ENCODE measurements around the gene CXCR5. TPM values are rescaled to one million over a fixed set of nuclear protein-coding genes. Genes with fewer than 3 reads are reported as not detected.

The CXCR5 gene
- total and polyA plus RNA-seq, 10 of the 15 experiments (the other 5 are each of a cell fraction or from before 2014, with no cell fraction given), result 0.03 to 0.63 (median 0.25) TPM

- TF ChIP-seq, protein P1, sequence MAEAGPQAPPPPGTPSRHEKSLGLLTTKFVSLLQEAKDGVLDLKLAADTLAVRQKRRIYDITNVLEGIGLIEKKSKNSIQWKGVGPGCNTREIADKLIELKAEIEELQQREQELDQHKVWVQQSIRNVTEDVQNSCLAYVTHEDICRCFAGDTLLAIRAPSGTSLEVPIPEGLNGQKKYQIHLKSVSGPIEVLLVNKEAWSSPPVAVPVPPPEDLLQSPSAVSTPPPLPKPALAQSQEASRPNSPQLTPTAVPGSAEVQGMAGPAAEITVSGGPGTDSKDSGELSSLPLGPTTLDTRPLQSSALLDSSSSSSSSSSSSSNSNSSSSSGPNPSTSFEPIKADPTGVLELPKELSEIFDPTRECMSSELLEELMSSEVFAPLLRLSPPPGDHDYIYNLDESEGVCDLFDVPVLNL (IDR thresholded peaks at IDR 0.05; ENCODE audit: low read depth, low read length), result no peak
- TF ChIP-seq SMC3 (IDR thresholded peaks at IDR 0.05; ENCODE audit: borderline replicate concordance, low read length), result no peak
- TF ChIP-seq, protein P2, sequence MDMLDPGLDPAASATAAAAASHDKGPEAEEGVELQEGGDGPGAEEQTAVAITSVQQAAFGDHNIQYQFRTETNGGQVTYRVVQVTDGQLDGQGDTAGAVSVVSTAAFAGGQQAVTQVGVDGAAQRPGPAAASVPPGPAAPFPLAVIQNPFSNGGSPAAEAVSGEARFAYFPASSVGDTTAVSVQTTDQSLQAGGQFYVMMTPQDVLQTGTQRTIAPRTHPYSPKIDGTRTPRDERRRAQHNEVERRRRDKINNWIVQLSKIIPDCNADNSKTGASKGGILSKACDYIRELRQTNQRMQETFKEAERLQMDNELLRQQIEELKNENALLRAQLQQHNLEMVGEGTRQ (IDR thresholded peaks at IDR 0.05; ENCODE audit: borderline replicate concordance, low read depth, low read length), result no peak
- TF ChIP-seq ESRRA (IDR thresholded peaks at IDR 0.05; ENCODE audit: low read length), result no peak
- no peak for TF ChIP-seq CHD4 (IDR thresholded peaks at IDR 0.05)
- TF ChIP-seq MEF2A (IDR thresholded peaks at IDR 0.05; ENCODE audit: insufficient read depth, low read depth, low read length), result no peak
- TF ChIP-seq, protein P3, sequence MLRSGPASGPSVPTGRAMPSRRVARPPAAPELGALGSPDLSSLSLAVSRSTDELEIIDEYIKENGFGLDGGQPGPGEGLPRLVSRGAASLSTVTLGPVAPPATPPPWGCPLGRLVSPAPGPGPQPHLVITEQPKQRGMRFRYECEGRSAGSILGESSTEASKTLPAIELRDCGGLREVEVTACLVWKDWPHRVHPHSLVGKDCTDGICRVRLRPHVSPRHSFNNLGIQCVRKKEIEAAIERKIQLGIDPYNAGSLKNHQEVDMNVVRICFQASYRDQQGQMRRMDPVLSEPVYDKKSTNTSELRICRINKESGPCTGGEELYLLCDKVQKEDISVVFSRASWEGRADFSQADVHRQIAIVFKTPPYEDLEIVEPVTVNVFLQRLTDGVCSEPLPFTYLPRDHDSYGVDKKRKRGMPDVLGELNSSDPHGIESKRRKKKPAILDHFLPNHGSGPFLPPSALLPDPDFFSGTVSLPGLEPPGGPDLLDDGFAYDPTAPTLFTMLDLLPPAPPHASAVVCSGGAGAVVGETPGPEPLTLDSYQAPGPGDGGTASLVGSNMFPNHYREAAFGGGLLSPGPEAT (IDR thresholded peaks at IDR 0.05; ENCODE audit: low read depth), result no peak
- no peak for TF ChIP-seq CREB1 (IDR thresholded peaks at IDR 0.05; ENCODE audit: low read depth)
These were observed 24.6 kb downstream of the CXCR5 start (continued) for GRCh38 chr11:118908264-118908663.
